ENCODE results near the gene ABHD3.
"Not testable (repeated sequence)": the region's sequence is repeated elsewhere in the genome, so short reads cannot be mapped to it uniquely, and the experiment has no call there.

ABHD3 gene

GRCh38 chr18:21653361-21653760 lies 51.2 kb downstream of the ABHD3 start:
- in situ Hi-C loops (cut with HindIII; ENCODE audit: low sequenced_read_pairs): no loop called here

GRCh38 chr18:21652073-21652472 lies 52.5 kb downstream of the ABHD3 start:
- in situ Hi-C loops (cut with HindIII; ENCODE audit: low sequenced_read_pairs): no loop called here

- in situ Hi-C loops (cut with HindIII; ENCODE audit: low sequenced_read_pairs): no loop called here
Observed at GRCh38 chr18:21650311-21650710, 54.3 kb downstream of the ABHD3 start.

GRCh38 chr18:21640375-21640774 lies 64.2 kb downstream of the ABHD3 start:
- in situ Hi-C loops (cut with HindIII; ENCODE audit: low sequenced_read_pairs): not testable (repeated sequence)

GRCh38 chr18:21638822-21639221 lies 65.8 kb downstream of the ABHD3 start:
- in situ Hi-C loops (cut with HindIII; ENCODE audit: low sequenced_read_pairs): no loop called here

- in situ Hi-C loops (cut with HindIII; ENCODE audit: low sequenced_read_pairs): no loop called here
Observed at GRCh38 chr18:21636769-21637168, 67.8 kb downstream of the ABHD3 start.

- in situ Hi-C loops (cut with HindIII; ENCODE audit: low sequenced_read_pairs): no loop called here
Observed at GRCh38 chr18:21634588-21635199, 69.9 kb downstream of the ABHD3 start.

- in situ Hi-C loops (cut with HindIII; ENCODE audit: low sequenced_read_pairs): no loop called here
Observed at GRCh38 chr18:21632393-21632792, 72.2 kb downstream of the ABHD3 start.

GRCh38 chr18:21629089-21629832 lies 75.3 kb downstream of the ABHD3 start:
- in situ Hi-C loops (cut with HindIII; ENCODE audit: low sequenced_read_pairs): no loop called here

GRCh38 chr18:21621640-21622039 lies 82.9 kb downstream of the ABHD3 start:
- in situ Hi-C loops (cut with HindIII; ENCODE audit: low sequenced_read_pairs): not testable (repeated sequence)

- in situ Hi-C loops (cut with HindIII; ENCODE audit: low sequenced_read_pairs): no loop called here
Observed at GRCh38 chr18:21612125-21613039, 92.2 kb downstream of the ABHD3 start, which contains the start of gene SNRPD1. Gene SNRPD1 (plus strand): TSS chr18:21612314. CDS start chr18:21612430, 116 bp downstream.

GRCh38 chr18:21611401-21612124 lies 93.0 kb downstream of the ABHD3 start:
- in situ Hi-C loops (cut with HindIII; ENCODE audit: low sequenced_read_pairs): not testable (repeated sequence)

- in situ Hi-C loops (cut with HindIII; ENCODE audit: low sequenced_read_pairs): no loop called here
Observed at GRCh38 chr18:21605213-21605612, 99.4 kb downstream of the ABHD3 start.

- in situ Hi-C loops (cut with HindIII; ENCODE audit: low sequenced_read_pairs): no loop called here
Observed at GRCh38 chr18:21604671-21605070, 99.9 kb downstream of the ABHD3 start.

- in situ Hi-C loops (cut with HindIII; ENCODE audit: low sequenced_read_pairs): no loop called here
Observed at GRCh38 chr18:21602299-21602587, 102.3 kb downstream of the ABHD3 start.
